ENCODE measurements around the gene ADAM12. TPM values are rescaled to one million over a fixed set of nuclear protein-coding genes. Genes with fewer than 3 reads are reported as not detected.
A peak's percentile ranks its signal among the peaks of the same experiment; 100 is the strongest.

Gene ADAM12
- polyA plus RNA-seq, 3 donors, result 22.5 to 28.1 (median 26.0) TPM

GRCh38 chr10:126226988-126227761 lies 161.1 kb downstream of the ADAM12 start:
- no peak for DNase-seq (ENCODE audit: extremely low read depth in 1 of 11, low read depth in 9 of 11, low spot score in 4 of 11)

GRCh38 chr10:126226205-126226604 lies 162.1 kb downstream of the ADAM12 start:
- no peak for DNase-seq (ENCODE audit: extremely low read depth in 1 of 11, low read depth in 9 of 11, low spot score in 4 of 11)

- peak in 1 of 11 donors; percentile 32 for DNase-seq (ENCODE audit: extremely low read depth in 1 of 11, low read depth in 9 of 11, low spot score in 4 of 11)
Observed at GRCh38 chr10:126225672-126226008, 162.6 kb downstream of the ADAM12 start.

GRCh38 chr10:126224967-126225671 lies 163.2 kb downstream of the ADAM12 start:
- DNase-seq (ENCODE audit: extremely low read depth in 1 of 11, low read depth in 9 of 11, low spot score in 4 of 11), result no peak

GRCh38 chr10:126223512-126224067 lies 164.7 kb downstream of the ADAM12 start:
- DNase-seq (ENCODE audit: extremely low read depth in 1 of 11, low read depth in 9 of 11, low spot score in 4 of 11), result no peak

- DNase-seq (ENCODE audit: extremely low read depth in 1 of 11, low read depth in 9 of 11, low spot score in 4 of 11), result no peak
Observed at GRCh38 chr10:126222736-126223511, 165.4 kb downstream of the ADAM12 start.

GRCh38 chr10:126221874-126222273 lies 166.4 kb downstream of the ADAM12 start:
- no peak for DNase-seq (ENCODE audit: extremely low read depth in 1 of 11, low read depth in 9 of 11, low spot score in 4 of 11)

- DNase-seq (ENCODE audit: extremely low read depth in 1 of 11, low read depth in 9 of 11, low spot score in 4 of 11), result peak in 1 of 11 donors; percentile 34
Observed at GRCh38 chr10:126218778-126219649, 169.3 kb downstream of the ADAM12 start.

- no peak for DNase-seq (ENCODE audit: extremely low read depth in 1 of 11, low read depth in 9 of 11, low spot score in 4 of 11)
Observed at GRCh38 chr10:126218174-126218573, 170.1 kb downstream of the ADAM12 start.

- no peak for DNase-seq (ENCODE audit: extremely low read depth in 1 of 11, low read depth in 9 of 11, low spot score in 4 of 11)
Observed at GRCh38 chr10:126216632-126216961, 171.7 kb downstream of the ADAM12 start.

GRCh38 chr10:126215746-126216631 lies 172.3 kb downstream of the ADAM12 start:
- DNase-seq (ENCODE audit: extremely low read depth in 1 of 11, low read depth in 9 of 11, low spot score in 4 of 11), result peak in 10 of 11 donors; percentile 54 to 74 (median 66)

- DNase-seq (ENCODE audit: extremely low read depth in 1 of 11, low read depth in 9 of 11, low spot score in 4 of 11), result no peak
Observed at GRCh38 chr10:126214679-126215078, 173.6 kb downstream of the ADAM12 start.

GRCh38 chr10:126214021-126214420 lies 174.3 kb downstream of the ADAM12 start:
- no peak for DNase-seq (ENCODE audit: extremely low read depth in 1 of 11, low read depth in 9 of 11, low spot score in 4 of 11)

GRCh38 chr10:126212738-126213137 lies 175.5 kb downstream of the ADAM12 start:
- no peak for DNase-seq (ENCODE audit: extremely low read depth in 1 of 11, low read depth in 9 of 11, low spot score in 4 of 11)

GRCh38 chr10:126210051-126210651 lies 178.1 kb downstream of the ADAM12 start:
- DNase-seq (ENCODE audit: extremely low read depth in 1 of 11, low read depth in 9 of 11, low spot score in 4 of 11), result no peak

GRCh38 chr10:126209451-126209850 lies 178.8 kb downstream of the ADAM12 start:
- DNase-seq (ENCODE audit: extremely low read depth in 1 of 11, low read depth in 9 of 11, low spot score in 4 of 11), result no peak

GRCh38 chr10:126208726-126209302 lies 179.5 kb downstream of the ADAM12 start:
- DNase-seq (ENCODE audit: extremely low read depth in 1 of 11, low read depth in 9 of 11, low spot score in 4 of 11), result no peak
